B cell (primary cell): ENCODE results near the gene TFPI2. TPM values are rescaled to one million over a fixed set of nuclear protein-coding genes. Genes with fewer than 3 reads are reported as not detected.

Source experiments
- ATAC-seq: fragments of 200-7000 bp; cut with Tn5 transposase; one replicate; pipeline ENCODE4 v1.10.0; 2021; ENCODE audit warnings: low read depth, mild to moderate bottlenecking, moderate number of reproducible peaks, moderate library complexity
- CTCF ChIA-PET: fragments of 350-600 bp; sonication (Branson Sonifier 250); formaldehyde crosslinking; loops from one replicate; lab custom pipeline; 2021; ENCODE audit warnings: antibody characterized with exemption, inconsistent platforms; lab: Charles Lee
- POLR2A ChIA-PET: fragments of 350-600 bp; sonication (Branson Sonifier 250); formaldehyde crosslinking; loops from one replicate; lab custom pipeline; 2021; ENCODE audit warnings: antibody characterized with exemption; lab: Charles Lee
- DNase-seq: peaks from one replicate; pipeline ENCODE4 v3.0.0; 2013
- H2AFZ ChIP-seq: 2 replicates; pipeline ENCODE4 v1.6.1; 2012; ENCODE audit warnings: mild to moderate bottlenecking, low read depth, low read length; ENCODE audit not compliant: insufficient read depth, poor library complexity, severe bottlenecking
- H3K27ac ChIP-seq, 2 donors: 1 replicate in 1 of 2; 2 replicates in 1 of 2; pipeline ENCODE4 v1.5.1; 2012 to 2013; ENCODE audit warnings: low read length in 2 of 2, mild to moderate bottlenecking in 2 of 2, moderate library complexity in 1 of 2
- H3K27me3 ChIP-seq, 4 experiments: fragments of 200-600 bp in 1 of 4; sonication (generic) in 1 of 4; replicated peaks in 1 of 4; 1 replicate in 2 of 4; 2 replicates in 2 of 4; pipeline versions ENCODE4 v1.6.1 to v1.7.0; 2013 to 2016; ENCODE audit warnings: low read length in 3 of 4, mild to moderate bottlenecking in 2 of 4, mixed read lengths in 1 of 4, moderate library complexity in 1 of 4; ENCODE audit not compliant: insufficient read depth in 4 of 4, control insufficient read depth in 3 of 4; ENCODE audit errors: control extremely low read depth in 1 of 4
- H3K36me3 ChIP-seq, 2 experiments: replicated peaks in 1 of 2; 1 replicate in 1 of 2; 2 replicates in 1 of 2; pipeline versions ENCODE4 v1.6.1 to v1.7.1; 2013; ENCODE audit warnings: low read length in 1 of 2; ENCODE audit not compliant: insufficient read depth in 2 of 2, control insufficient read depth in 1 of 2; ENCODE audit errors: control extremely low read depth in 1 of 2, extremely low read depth in 1 of 2
- H3K4me1 ChIP-seq, 2 donors: fragments of 200-600 bp in 1 of 2; sonication (generic) in 1 of 2; 1 replicate in 1 of 2; 2 replicates in 1 of 2; pipeline versions ENCODE4 v1.5.1 to v1.6.1; 2013 to 2017; ENCODE audit warnings: low read length in 2 of 2; ENCODE audit not compliant: control insufficient read depth in 2 of 2, insufficient read depth in 2 of 2
- H3K4me2 ChIP-seq: replicated peaks from 2 replicates; pipeline ENCODE3; 2012; ENCODE audit warnings: mild to moderate bottlenecking, low read depth, low read length; ENCODE audit not compliant: poor library complexity, severe bottlenecking
- H3K4me3 ChIP-seq, 5 experiments: fragments of 200-600 bp in 1 of 5; sonication (generic) in 1 of 5; 1 replicate in 3 of 5; 2 replicates in 2 of 5; pipeline versions ENCODE4 v1.5.1 to v1.7.0; 2011 to 2016; ENCODE audit warnings: low read length in 4 of 5, mild to moderate bottlenecking in 4 of 5, low read depth in 2 of 5, control low read depth in 1 of 5, moderate library complexity in 1 of 5; ENCODE audit not compliant: insufficient read depth in 1 of 5; ENCODE audit errors: control extremely low read depth in 1 of 5, extremely low read depth in 1 of 5
- H3K79me2 ChIP-seq: fragments of 200-600 bp; sonication (generic); one replicate; pipeline ENCODE4 v1.6.0; 2016; ENCODE audit warnings: low read length; ENCODE audit not compliant: control insufficient read depth, insufficient read depth
- H3K9ac ChIP-seq: fragments of 200-600 bp; sonication (generic); 2 replicates; pipeline ENCODE4 v1.6.1; 2017; ENCODE audit warnings: mild to moderate bottlenecking, low read length, moderate library complexity
- H3K9me3 ChIP-seq, 3 donors: one replicate each; pipeline versions ENCODE4 v1.6.1 to v1.7.1; 2013; ENCODE audit warnings: low read length in 2 of 3; ENCODE audit not compliant: control insufficient read depth in 2 of 3, insufficient read depth in 1 of 3; ENCODE audit errors: control extremely low read depth in 1 of 3
- H4K20me1 ChIP-seq: 2 replicates; pipeline ENCODE4 v1.6.0; 2012; ENCODE audit warnings: mild to moderate bottlenecking, low read length; ENCODE audit not compliant: insufficient read depth, control insufficient read depth, poor library complexity, severe bottlenecking
- H3K27ac Mint-ChIP-seq: one replicate; pipeline ENCODE4 v1.8.0; 2021; ENCODE audit warnings: mixed read lengths
- H3K27me3 Mint-ChIP-seq: one replicate; pipeline ENCODE4 v1.8.0; 2021; ENCODE audit warnings: mixed read lengths
- H3K4me1 Mint-ChIP-seq: one replicate; pipeline ENCODE4 v1.8.0; 2021; ENCODE audit warnings: mixed read lengths
- H3K4me3 Mint-ChIP-seq: one replicate; pipeline ENCODE4 v1.8.0; 2021; ENCODE audit warnings: mixed read lengths
- H3K9me3 Mint-ChIP-seq: one replicate; pipeline ENCODE4 v1.8.0; 2022; ENCODE audit warnings: mixed read lengths; ENCODE audit not compliant: insufficient read depth
- EZH2 ChIP-seq: IDR thresholded peaks from 2 replicates; pipeline ENCODE4 v1.6.1; 2012; ENCODE audit warnings: borderline replicate concordance, low read depth, mild to moderate bottlenecking, moderate library complexity, low read length; ENCODE audit not compliant: insufficient read depth, poor library complexity, severe bottlenecking
- whole genome bisulfite sequencing: methylation state at CpG from one replicate; pipeline ENCODE4 v1.1.5; 2013; ENCODE audit warnings: missing lambda C conversion rate; ENCODE audit not compliant: insufficient coverage; 5-methylcytosine and 5-hydroxymethylcytosine counted together
- intact Hi-C: fragments of 100-400 bp; cut with micrococcal nuclease; formaldehyde crosslinking; loops from one replicate; pipeline ENCODE4 v1.10.0; 2022
- polyA plus RNA-seq: library from polyadenylated mRNA; depleted of rRNA; stranded (reverse); fragments of >200 nt; gene quantifications from 2 replicates; pipeline ENCODE4 v1.2.3, GENCODE V29; 2012
- total RNA-seq, 2 donors: library from RNA; stranded (reverse); fragments of 120-200 nt in 1 of 2; gene quantifications; 1 replicate in 1 of 2; 2 replicates in 1 of 2; pipeline versions ENCODE4 v1.2.3 to v1.2.4, GENCODE V29; 2013 to 2022
- TF ChIP-seq, protein P1 (sequence below): fragments of 200-600 bp; IDR thresholded peaks from one replicate; pipeline ENCODE4 v1.8.0; 2022; ENCODE audit warnings: antibody characterized with exemption, mild to moderate bottlenecking

TFPI2 gene
- total and polyA plus RNA-seq, 2 donors (not counting 1 experiment from before 2014, with no cell fraction given) = 0.21 to 0.96 TPM

DNA sequence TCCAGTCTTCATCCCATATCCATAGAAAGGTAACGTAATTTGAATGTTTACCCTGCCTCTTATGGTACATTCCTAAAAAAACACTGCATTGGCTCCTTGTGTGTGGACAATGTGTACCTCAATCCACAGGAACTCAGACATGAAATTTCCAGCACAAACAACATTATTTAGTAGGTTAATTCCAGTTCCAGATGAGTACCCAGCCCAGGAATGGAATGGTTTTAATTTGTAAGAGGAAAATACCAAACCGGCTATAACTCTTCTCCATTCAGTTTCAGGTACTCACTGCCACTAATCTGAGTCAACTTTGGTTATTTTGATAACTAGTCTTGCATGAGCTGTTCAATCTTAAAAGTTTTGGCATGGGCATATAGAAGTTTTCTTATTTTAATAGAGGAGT, 39.0 kb downstream of the TFPI2 start:
- no CpG with 5 or more reads among the region's 2 CpGs for WGBS
- no peaks in the 10 kb centered on the region for H3K9me3 ChIP-seq
- H3K4me3 ChIP-seq = no peak overlapping the region
- H4K20me1 ChIP-seq = no peaks in the 10 kb centered on the region
- intact Hi-C loops = no loop called here
- Mint-ChIP-seq H3K27me3 (peaks cover 29% of the 10 kb centered on the region), H3K9me3 (no peaks in the 10 kb centered on the region), H3K4me3 (no peak overlapping the region), H3K4me1 (no peaks in the 10 kb centered on the region), H3K27ac (no peak overlapping the region)
- CTCF ChIA-PET = no interaction called here
- TF ChIP-seq, protein P1, sequence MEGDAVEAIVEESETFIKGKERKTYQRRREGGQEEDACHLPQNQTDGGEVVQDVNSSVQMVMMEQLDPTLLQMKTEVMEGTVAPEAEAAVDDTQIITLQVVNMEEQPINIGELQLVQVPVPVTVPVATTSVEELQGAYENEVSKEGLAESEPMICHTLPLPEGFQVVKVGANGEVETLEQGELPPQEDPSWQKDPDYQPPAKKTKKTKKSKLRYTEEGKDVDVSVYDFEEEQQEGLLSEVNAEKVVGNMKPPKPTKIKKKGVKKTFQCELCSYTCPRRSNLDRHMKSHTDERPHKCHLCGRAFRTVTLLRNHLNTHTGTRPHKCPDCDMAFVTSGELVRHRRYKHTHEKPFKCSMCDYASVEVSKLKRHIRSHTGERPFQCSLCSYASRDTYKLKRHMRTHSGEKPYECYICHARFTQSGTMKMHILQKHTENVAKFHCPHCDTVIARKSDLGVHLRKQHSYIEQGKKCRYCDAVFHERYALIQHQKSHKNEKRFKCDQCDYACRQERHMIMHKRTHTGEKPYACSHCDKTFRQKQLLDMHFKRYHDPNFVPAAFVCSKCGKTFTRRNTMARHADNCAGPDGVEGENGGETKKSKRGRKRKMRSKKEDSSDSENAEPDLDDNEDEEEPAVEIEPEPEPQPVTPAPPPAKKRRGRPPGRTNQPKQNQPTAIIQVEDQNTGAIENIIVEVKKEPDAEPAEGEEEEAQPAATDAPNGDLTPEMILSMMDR = no peak
- TF ChIP-seq EZH2 = no peak
- no peak overlapping the region for H3K9ac ChIP-seq
- H3K4me1 ChIP-seq = no peaks in the 10 kb centered on the region
- no peaks in the 10 kb centered on the region for H3K79me2 ChIP-seq
- POLR2A ChIA-PET = no interaction called here
- H3K27me3 ChIP-seq = peaks cover 0 to 3% (median 0%) of the 10 kb centered on the region in 4 experiments
- no peak for DNase-seq
- H3K4me2 ChIP-seq = no peak overlapping the region
- H3K36me3 ChIP-seq = no peaks in the 10 kb centered on the region
- H2AFZ ChIP-seq = no peak overlapping the region
- ATAC-seq = no peak
- H3K27ac ChIP-seq = no peak overlapping the region

DNA sequence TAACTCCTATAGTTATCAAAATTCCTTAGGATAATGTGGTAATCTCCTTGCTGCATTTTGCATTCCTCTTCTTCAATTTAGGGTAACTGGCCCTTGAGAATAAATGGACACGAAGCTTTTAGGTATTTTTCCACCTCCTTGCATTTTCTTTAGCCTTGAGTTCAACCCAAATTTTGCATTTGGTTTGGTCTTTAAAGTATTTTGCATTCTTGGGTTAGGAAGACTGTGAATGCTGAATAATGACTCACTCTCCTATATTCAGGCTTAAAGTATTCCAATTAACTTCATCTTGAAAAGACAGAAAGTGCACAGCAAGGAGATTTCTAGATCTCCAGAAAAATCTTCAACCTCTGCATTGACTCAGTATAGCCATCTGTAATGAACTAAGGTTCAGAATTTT, 47.3 kb downstream of the TFPI2 start:
- Histone ChIP-seq H3K9me3 (no peaks in the 10 kb centered on the region), H3K79me2 (no peaks in the 10 kb centered on the region), H3K4me2 (no peak overlapping the region), H2AFZ (no peak overlapping the region), H3K4me1 (no peaks in the 10 kb centered on the region), H3K9ac (no peak overlapping the region), H3K27ac (no peak overlapping the region), H4K20me1 (no peaks in the 10 kb centered on the region), H3K36me3 (no peaks in the 10 kb centered on the region), H3K27me3 (no peaks in the 10 kb centered on the region), H3K4me3 (no peak overlapping the region)
- ATAC-seq (no peak), DNase-seq (no peak)
- no CpG with 5 or more reads among the region's 1 CpG for WGBS
- H3K4me3 Mint-ChIP-seq = no peak overlapping the region
- POLR2A ChIA-PET = no interaction called here
- H3K27ac Mint-ChIP-seq = no peak overlapping the region
- TF ChIP-seq, protein P1 = no peak
- TF ChIP-seq EZH2 = no peak
- H3K4me1 Mint-ChIP-seq = peaks cover 6% of the 10 kb centered on the region
- intact Hi-C loops = no loop called here
- peaks cover 5% of the 10 kb centered on the region for H3K27me3 Mint-ChIP-seq
- no peaks in the 10 kb centered on the region for H3K9me3 Mint-ChIP-seq
- CTCF ChIA-PET = no interaction called here
